SK-N-SH treated with all-trans-retinoic acid at 6 μM for 48 hours (cell line): ENCODE results near the gene ANKRD44.

ENCODE experiments used
- CSDC2 ChIP-seq: fragments of 250-450 bp; sonication (Bioruptor Pico); IDR thresholded peaks from 2 replicates; pipeline ENCODE4 v1.5.0; 2020; ENCODE audit warnings: mild to moderate bottlenecking, moderate library complexity
- SNAI2 ChIP-seq: fragments of 250-450 bp; sonication (Bioruptor Pico); IDR thresholded peaks from 2 replicates; pipeline ENCODE4 v1.5.0; 2020; ENCODE audit warnings: mild to moderate bottlenecking, moderate library complexity
- ZFP3 ChIP-seq: fragments of 250-450 bp; sonication (Bioruptor Pico); IDR thresholded peaks from 2 replicates; pipeline ENCODE4 v1.5.0; 2020; ENCODE audit warnings: mild to moderate bottlenecking, moderate library complexity
- ZFP30 ChIP-seq: fragments of 450-650 bp; formaldehyde crosslinking; IDR thresholded peaks from 2 replicates; pipeline ENCODE4 v1.5.0; 2022; ENCODE audit warnings: mild to moderate bottlenecking, moderate library complexity
- TF ChIP-seq, protein P1 (sequence below): fragments of 250-450 bp; sonication (Bioruptor Pico); IDR thresholded peaks from 2 replicates; pipeline ENCODE4 v1.8.0; 2020; ENCODE audit warnings: mild to moderate bottlenecking, moderate library complexity, borderline replicate concordance
- TF ChIP-seq, protein P2 (sequence below): fragments of 250-450 bp; sonication (Bioruptor Pico); IDR thresholded peaks from 2 replicates; pipeline ENCODE4 v1.8.0; 2021; ENCODE audit warnings: low read depth, mild to moderate bottlenecking, moderate library complexity, borderline replicate concordance

DNA sequence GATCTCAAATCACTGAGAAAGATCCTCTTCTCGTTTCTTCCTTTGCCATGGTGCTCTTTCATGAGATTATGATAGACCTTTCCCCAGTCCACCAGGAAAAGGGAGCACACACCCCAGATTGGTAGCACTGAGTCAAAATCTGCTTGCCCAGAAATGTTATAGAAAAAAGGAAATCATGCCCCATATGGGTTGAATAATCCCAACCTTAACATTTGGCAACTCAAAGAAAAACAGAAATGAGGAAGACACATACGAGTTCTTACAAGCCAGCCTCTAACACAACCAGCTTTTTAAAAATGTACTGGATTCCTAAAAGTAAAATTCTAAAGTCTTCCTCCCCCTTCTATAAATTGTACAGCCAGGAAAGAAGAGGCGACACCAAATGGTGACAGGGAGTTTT, 103.0 kb downstream of the ANKRD44 start:
- TF ChIP-seq, protein P1, sequence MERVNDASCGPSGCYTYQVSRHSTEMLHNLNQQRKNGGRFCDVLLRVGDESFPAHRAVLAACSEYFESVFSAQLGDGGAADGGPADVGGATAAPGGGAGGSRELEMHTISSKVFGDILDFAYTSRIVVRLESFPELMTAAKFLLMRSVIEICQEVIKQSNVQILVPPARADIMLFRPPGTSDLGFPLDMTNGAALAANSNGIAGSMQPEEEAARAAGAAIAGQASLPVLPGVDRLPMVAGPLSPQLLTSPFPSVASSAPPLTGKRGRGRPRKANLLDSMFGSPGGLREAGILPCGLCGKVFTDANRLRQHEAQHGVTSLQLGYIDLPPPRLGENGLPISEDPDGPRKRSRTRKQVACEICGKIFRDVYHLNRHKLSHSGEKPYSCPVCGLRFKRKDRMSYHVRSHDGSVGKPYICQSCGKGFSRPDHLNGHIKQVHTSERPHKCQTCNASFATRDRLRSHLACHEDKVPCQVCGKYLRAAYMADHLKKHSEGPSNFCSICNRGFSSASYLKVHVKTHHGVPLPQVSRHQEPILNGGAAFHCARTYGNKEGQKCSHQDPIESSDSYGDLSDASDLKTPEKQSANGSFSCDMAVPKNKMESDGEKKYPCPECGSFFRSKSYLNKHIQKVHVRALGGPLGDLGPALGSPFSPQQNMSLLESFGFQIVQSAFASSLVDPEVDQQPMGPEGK (CRISPR knock-in tag), result no peak
- no peak for TF ChIP-seq SNAI2 (CRISPR knock-in tag)
- TF ChIP-seq, protein P2, sequence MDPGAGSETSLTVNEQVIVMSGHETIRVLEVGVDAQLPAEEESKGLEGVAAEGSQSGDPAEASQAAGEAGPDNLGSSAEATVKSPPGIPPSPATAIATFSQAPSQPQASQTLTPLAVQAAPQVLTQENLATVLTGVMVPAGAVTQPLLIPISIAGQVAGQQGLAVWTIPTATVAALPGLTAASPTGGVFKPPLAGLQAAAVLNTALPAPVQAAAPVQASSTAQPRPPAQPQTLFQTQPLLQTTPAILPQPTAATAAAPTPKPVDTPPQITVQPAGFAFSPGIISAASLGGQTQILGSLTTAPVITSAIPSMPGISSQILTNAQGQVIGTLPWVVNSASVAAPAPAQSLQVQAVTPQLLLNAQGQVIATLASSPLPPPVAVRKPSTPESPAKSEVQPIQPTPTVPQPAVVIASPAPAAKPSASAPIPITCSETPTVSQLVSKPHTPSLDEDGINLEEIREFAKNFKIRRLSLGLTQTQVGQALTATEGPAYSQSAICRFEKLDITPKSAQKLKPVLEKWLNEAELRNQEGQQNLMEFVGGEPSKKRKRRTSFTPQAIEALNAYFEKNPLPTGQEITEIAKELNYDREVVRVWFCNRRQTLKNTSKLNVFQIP (CRISPR knock-in tag), result no peak
- TF ChIP-seq ZFP30 (CRISPR knock-in tag), result no peak
- TF ChIP-seq ZFP3 (CRISPR knock-in tag), result no peak
- no peak for TF ChIP-seq CSDC2 (CRISPR knock-in tag)
